ENCODE measurements around the gene GPR37L1. TPM values are rescaled to one million over a fixed set of nuclear protein-coding genes. Genes with fewer than 3 reads are reported as not detected.

Gene GPR37L1
- total RNA-seq, 2 experiments from 2014 or later = 0.03 TPM; not detected in 1

- Histone ChIP-seq H3K4me3 (ENCODE audit: low read depth, low read length, poor library complexity, severe bottlenecking) (peak overlapping the region; percentile 85), H3K36me3 (ENCODE audit: insufficient read depth, low read length) (peaks cover 39% of the 10 kb centered on the region), H3K4me1 (ENCODE audit: insufficient read depth, low read length, poor library complexity, severe bottlenecking) (peaks cover 17% of the 10 kb centered on the region), H3K27ac (ENCODE audit: low read depth, low read length, poor library complexity, severe bottlenecking) (peak overlapping the region; percentile 71), H3K9me2 (ENCODE audit: insufficient read depth, low read length) (no peaks in the 10 kb centered on the region), H3K9me3 (ENCODE audit: low read length) (no peaks in the 10 kb centered on the region), H3K79me2 (ENCODE audit: insufficient read depth, low read depth, low read length) (peaks cover 38% of the 10 kb centered on the region), H4K20me1 (ENCODE audit: insufficient read depth, low read length) (no peaks in the 10 kb centered on the region), H2AFZ (ENCODE audit: low read length) (peak overlapping the region; percentile 36; the same call in 1 of the 2 replicates), H3K4me2 (ENCODE audit: low read length) (peak overlapping the region; percentile 94)
- POLR2A ChIA-PET = interaction anchor here (0.7 to 1.7 kb wide), 4 partner anchors 8 to 17 kb away, joined by 3 to 11 read pairs (median 6); partner anchors contain the start of gene PTPN7
- DNase-seq (ENCODE audit: low spot score) = peak; percentile 72
- intact Hi-C loops (cut with micrococcal nuclease; ENCODE audit: unreplicated experiment) = no loop called here
- TF ChIP-seq, protein P1, sequence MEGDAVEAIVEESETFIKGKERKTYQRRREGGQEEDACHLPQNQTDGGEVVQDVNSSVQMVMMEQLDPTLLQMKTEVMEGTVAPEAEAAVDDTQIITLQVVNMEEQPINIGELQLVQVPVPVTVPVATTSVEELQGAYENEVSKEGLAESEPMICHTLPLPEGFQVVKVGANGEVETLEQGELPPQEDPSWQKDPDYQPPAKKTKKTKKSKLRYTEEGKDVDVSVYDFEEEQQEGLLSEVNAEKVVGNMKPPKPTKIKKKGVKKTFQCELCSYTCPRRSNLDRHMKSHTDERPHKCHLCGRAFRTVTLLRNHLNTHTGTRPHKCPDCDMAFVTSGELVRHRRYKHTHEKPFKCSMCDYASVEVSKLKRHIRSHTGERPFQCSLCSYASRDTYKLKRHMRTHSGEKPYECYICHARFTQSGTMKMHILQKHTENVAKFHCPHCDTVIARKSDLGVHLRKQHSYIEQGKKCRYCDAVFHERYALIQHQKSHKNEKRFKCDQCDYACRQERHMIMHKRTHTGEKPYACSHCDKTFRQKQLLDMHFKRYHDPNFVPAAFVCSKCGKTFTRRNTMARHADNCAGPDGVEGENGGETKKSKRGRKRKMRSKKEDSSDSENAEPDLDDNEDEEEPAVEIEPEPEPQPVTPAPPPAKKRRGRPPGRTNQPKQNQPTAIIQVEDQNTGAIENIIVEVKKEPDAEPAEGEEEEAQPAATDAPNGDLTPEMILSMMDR (conservative IDR thresholded peaks at IDR 0.05; ENCODE audit: low read length) = no peak
- no peak for TF ChIP-seq EZH2phosphoT487 (IDR thresholded peaks at IDR 0.05; ENCODE audit: borderline replicate concordance, low read depth, low read length)
- no TSS peak for BruUV-seq (replicated peaks)
- CTCF ChIA-PET (ENCODE audit: unreplicated experiment) = interaction anchor here (0.9 to 1.4 kb wide), 3 partner anchors 11 to 198 kb away, joined by 3 to 6 read pairs (median 3); partner anchors contain the start of gene UBE2T
These were observed 21.2 kb downstream of the GPR37L1 start for GRCh38 chr1:202143768-202144401.

GRCh38 chr1:202144402-202145067 lies 21.8 kb downstream of the GPR37L1 start, which contains the start of gene ARL8A:
Gene ARL8A, minus strand, starts transcription at chr1:202144737. Its CDS starts 165 bp downstream, at chr1:202144572.
- peaks cover 45% of the 10 kb centered on the region for H3K36me3 ChIP-seq (ENCODE audit: insufficient read depth, low read length)
- H3K4me2 ChIP-seq (ENCODE audit: low read length) = peak within 1 kb of the TSS; percentile 94
- BruUV-seq (replicated peaks) = no TSS peak
- TF ChIP-seq EZH2phosphoT487 (IDR thresholded peaks at IDR 0.05; ENCODE audit: borderline replicate concordance, low read depth, low read length) = no peak
- TF ChIP-seq, protein P1 (conservative IDR thresholded peaks at IDR 0.05; ENCODE audit: low read length) = no peak
- no peaks in the 10 kb centered on the region for H3K9me2 ChIP-seq (ENCODE audit: insufficient read depth, low read length)
- H3K9me3 ChIP-seq (ENCODE audit: low read length) = no peaks in the 10 kb centered on the region
- peak within 1 kb of the TSS; percentile 71 for H3K27ac ChIP-seq (ENCODE audit: low read depth, low read length, poor library complexity, severe bottlenecking)
- H3K79me2 ChIP-seq (ENCODE audit: insufficient read depth, low read depth, low read length) = peaks cover 37% of the 10 kb centered on the region
- ChIA-PET CTCF (ENCODE audit: unreplicated experiment) (interaction anchor here (1.4 kb wide), 1 partner anchor 11 kb away, joined by 3 read pairs; no protein-coding TSS in a partner anchor), POLR2A (interaction anchor here (1.6 to 1.7 kb wide), 2 partner anchors 9 to 16 kb away, joined by 4 to 11 read pairs; partner anchors contain the start of gene PTPN7)
- H3K4me1 ChIP-seq (ENCODE audit: insufficient read depth, low read length, poor library complexity, severe bottlenecking) = peaks cover 17% of the 10 kb centered on the region
- no peaks in the 10 kb centered on the region for H4K20me1 ChIP-seq (ENCODE audit: insufficient read depth, low read length)
- intact Hi-C loops (cut with micrococcal nuclease; ENCODE audit: unreplicated experiment) = no loop called here
- peak; percentile 73 for DNase-seq (ENCODE audit: low spot score)
- peak within 1 kb of the TSS; percentile 83; the same call in 1 of the 2 replicates for H2AFZ ChIP-seq (ENCODE audit: low read length)
- peak within 1 kb of the TSS; percentile 85 for H3K4me3 ChIP-seq (ENCODE audit: low read depth, low read length, poor library complexity, severe bottlenecking)

Measured in OCI-LY7 (cell line).